Vagina (tissue), 2 donors: ENCODE data around the gene PDAP1.

Source experiments
- POLR2A ChIP-seq, 2 donors: fragments of 450-650 bp; IDR thresholded peaks; one replicate each; pipeline ENCODE4 v1.6.1; 2017; ENCODE audit warnings: antibody characterized with exemption in 2 of 2, mild to moderate bottlenecking in 2 of 2, moderate library complexity in 2 of 2
- POLR2AphosphoS5 ChIP-seq, 2 donors: sonication (generic); formaldehyde crosslinking; IDR thresholded peaks; one replicate each; pipeline ENCODE4 v1.9.0; 2017; ENCODE audit warnings: antibody characterized with exemption in 2 of 2, mild to moderate bottlenecking in 2 of 2, low read depth in 1 of 2; ENCODE audit not compliant: insufficient read depth in 1 of 2
- TF ChIP-seq, protein P1 (sequence below), 3 experiments: fragments of 450-650 bp in 2 of 3; fragments of 200-600 bp in 1 of 3; sonication (generic) in 1 of 3; IDR thresholded peaks; one replicate each; pipeline ENCODE4 v1.5.1; 2017 to 2019; ENCODE audit warnings: antibody characterized with exemption in 3 of 3, mild to moderate bottlenecking in 2 of 3, moderate library complexity in 2 of 3

DNA sequence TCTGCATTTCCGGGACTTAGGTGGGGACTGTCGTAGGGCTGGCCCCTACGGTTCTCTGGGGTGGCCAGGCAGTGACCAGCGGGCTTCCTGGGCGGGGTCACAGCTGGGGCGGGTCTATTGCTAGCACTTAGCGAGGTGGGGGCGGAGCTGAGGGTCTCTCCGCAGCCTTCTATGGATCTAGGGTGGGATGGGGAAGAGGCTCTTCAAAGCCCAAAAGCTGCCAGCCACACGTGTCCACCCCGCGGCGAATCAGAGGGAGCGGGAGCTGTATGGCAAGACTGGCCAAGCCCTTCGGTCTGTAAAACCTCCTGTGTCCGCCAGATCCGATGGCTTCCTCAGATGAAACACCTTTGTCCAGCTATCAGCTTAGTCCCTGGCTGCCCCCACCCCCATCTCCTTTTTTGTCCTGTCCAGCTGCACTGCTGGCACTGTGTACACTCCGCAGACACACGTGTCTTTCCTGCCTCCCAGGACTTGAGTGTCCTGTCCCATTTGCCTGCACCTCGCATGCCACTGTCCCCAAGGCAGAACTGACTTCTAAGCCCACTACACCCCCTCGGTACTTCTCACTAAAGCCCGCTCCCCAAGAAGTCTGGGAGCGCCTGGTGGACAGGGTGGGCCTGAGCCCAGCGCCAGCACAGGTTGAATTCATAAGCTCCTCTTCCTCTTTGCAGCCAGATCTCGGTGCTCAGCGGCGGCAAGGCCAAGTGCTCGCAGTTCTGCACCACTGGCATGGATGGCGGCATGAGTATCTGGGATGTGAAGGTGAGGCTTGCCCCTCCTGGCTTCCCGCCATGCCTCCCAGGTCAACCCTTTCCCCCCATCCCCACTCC is 14.8 kb downstream of the PDAP1 start:
- TF ChIP-seq, protein P1, sequence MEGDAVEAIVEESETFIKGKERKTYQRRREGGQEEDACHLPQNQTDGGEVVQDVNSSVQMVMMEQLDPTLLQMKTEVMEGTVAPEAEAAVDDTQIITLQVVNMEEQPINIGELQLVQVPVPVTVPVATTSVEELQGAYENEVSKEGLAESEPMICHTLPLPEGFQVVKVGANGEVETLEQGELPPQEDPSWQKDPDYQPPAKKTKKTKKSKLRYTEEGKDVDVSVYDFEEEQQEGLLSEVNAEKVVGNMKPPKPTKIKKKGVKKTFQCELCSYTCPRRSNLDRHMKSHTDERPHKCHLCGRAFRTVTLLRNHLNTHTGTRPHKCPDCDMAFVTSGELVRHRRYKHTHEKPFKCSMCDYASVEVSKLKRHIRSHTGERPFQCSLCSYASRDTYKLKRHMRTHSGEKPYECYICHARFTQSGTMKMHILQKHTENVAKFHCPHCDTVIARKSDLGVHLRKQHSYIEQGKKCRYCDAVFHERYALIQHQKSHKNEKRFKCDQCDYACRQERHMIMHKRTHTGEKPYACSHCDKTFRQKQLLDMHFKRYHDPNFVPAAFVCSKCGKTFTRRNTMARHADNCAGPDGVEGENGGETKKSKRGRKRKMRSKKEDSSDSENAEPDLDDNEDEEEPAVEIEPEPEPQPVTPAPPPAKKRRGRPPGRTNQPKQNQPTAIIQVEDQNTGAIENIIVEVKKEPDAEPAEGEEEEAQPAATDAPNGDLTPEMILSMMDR (IDR thresholded peaks at IDR 0.05) = no peak
- no peak for TF ChIP-seq POLR2A (IDR thresholded peaks at IDR 0.05)
- no peak for TF ChIP-seq POLR2AphosphoS5 (IDR thresholded peaks at IDR 0.05; ENCODE audit: insufficient read depth in 1 of 2, low read depth in 1 of 2)
